Dendritic cell treated with granulocyte-macrophage colony-stimulating factor and Interleukin-4, amounts not matched to agents 40 ng/mL and 50 ng/mL, for 4 days (primary cell): ENCODE measurements around the gene DOCK11.
A peak's percentile ranks its signal among the peaks of the same experiment; 100 is the strongest.

Source experiments
- H3K27ac Mint-ChIP-seq: one replicate; pipeline ENCODE4 v1.8.0; 2022; ENCODE audit warnings: mild to moderate bottlenecking, mixed read lengths
- H3K27me3 Mint-ChIP-seq: one replicate; pipeline ENCODE4 v1.8.0; 2022; ENCODE audit warnings: mild to moderate bottlenecking, mixed read lengths
- H3K36me3 Mint-ChIP-seq: one replicate; pipeline ENCODE4 v1.8.0; 2022; ENCODE audit warnings: low read depth, mixed read lengths
- H3K4me1 Mint-ChIP-seq: one replicate; pipeline ENCODE4 v1.8.0; 2022; ENCODE audit warnings: low read depth, mixed read lengths
- H3K4me3 Mint-ChIP-seq: one replicate; pipeline ENCODE4 v1.8.0; 2022; ENCODE audit warnings: mild to moderate bottlenecking, moderate library complexity, mixed read lengths
- H3K9me3 Mint-ChIP-seq: one replicate; pipeline ENCODE4 v1.8.0; 2022; ENCODE audit warnings: mixed read lengths
- intact Hi-C: fragments of 100-400 bp; cut with micrococcal nuclease; formaldehyde crosslinking; loops from one replicate; pipeline ENCODE4 v1.15.0; 2022

Gene DOCK11

DNA sequence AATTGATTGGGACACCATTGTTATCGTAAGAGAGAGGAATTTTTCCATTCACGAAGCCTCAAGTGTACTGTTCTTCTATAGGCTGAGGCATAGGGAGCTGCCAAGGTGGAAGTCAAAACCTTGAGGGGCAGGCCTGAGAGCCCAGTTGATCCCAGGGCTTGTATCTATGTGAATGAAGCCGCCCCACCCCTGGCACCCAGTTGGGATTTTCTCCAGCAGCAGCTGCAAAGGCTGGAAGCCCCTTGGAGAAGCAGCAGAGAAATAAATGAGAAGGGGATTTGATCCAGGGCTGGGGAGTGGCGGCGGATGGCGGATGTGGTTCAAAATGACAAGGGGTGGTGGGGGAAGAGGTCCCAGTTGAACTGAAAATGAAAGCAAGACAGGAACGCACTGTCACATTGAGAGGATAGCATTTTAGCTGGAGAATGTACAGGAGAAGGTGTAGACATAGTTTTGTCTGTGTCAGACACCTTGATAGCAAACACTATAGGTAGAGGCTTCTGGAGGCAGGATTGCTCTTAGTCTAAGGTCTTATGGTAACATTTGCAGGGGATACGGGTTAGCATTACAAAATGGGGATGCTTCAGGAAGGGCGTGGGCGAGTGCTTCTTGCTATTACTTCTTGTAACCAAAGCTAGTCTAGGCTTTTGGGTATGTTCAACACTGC lies 32.6 kb downstream of the DOCK11 start:
- H3K4me1 Mint-ChIP-seq, result peaks cover 54% of the 10 kb centered on the region
- H3K27ac Mint-ChIP-seq, result peak overlapping the region; percentile 97
- intact Hi-C loops, result no loop called here
- H3K27me3 Mint-ChIP-seq, result no peaks in the 10 kb centered on the region
- H3K9me3 Mint-ChIP-seq, result no peaks in the 10 kb centered on the region
- H3K36me3 Mint-ChIP-seq, result peaks cover 13% of the 10 kb centered on the region
- H3K4me3 Mint-ChIP-seq, result peak overlapping the region; percentile 81

DNA sequence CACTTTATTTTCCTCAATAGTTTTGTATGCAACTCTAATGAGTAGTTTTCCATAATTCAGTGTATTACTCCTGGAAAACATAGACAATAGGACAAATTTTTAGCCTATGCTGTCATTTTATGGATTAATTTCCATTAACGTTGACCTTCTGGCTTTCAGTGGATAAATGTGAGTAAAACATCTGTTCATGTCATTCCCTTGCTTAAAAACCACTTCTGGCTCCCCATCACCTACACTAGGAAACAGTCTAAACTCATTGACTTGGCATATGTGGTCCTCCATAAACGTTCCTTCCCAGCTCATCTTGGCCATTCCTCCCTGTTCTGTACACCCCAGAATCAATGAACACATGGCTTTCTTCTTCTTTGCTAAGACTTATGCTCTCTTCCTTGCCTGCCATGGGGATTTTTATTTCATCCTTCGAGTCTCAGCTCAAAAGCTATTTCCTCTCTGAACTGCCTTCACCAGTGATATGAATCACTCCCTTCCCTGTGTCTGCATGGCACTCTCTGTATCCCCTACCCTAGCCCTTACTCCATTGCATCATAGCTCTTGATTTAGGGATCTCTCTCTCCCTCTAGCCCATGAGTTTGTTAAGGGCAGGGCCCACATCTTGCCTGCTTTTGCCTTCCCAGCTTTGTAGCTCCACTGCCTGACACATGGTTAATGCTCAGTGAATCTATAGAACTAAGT lies 34.8 kb downstream of the DOCK11 start:
- Mint-ChIP-seq H3K4me1 (peaks cover 46% of the 10 kb centered on the region), H3K4me3 (no peak overlapping the region), H3K27ac (peak overlapping the region; percentile 84), H3K36me3 (peaks cover 13% of the 10 kb centered on the region), H3K9me3 (no peaks in the 10 kb centered on the region), H3K27me3 (no peaks in the 10 kb centered on the region)
- intact Hi-C loops, result loop anchor here (2.0 kb wide), 1 partner anchor 20 kb away; no protein-coding TSS in a partner anchor

DNA sequence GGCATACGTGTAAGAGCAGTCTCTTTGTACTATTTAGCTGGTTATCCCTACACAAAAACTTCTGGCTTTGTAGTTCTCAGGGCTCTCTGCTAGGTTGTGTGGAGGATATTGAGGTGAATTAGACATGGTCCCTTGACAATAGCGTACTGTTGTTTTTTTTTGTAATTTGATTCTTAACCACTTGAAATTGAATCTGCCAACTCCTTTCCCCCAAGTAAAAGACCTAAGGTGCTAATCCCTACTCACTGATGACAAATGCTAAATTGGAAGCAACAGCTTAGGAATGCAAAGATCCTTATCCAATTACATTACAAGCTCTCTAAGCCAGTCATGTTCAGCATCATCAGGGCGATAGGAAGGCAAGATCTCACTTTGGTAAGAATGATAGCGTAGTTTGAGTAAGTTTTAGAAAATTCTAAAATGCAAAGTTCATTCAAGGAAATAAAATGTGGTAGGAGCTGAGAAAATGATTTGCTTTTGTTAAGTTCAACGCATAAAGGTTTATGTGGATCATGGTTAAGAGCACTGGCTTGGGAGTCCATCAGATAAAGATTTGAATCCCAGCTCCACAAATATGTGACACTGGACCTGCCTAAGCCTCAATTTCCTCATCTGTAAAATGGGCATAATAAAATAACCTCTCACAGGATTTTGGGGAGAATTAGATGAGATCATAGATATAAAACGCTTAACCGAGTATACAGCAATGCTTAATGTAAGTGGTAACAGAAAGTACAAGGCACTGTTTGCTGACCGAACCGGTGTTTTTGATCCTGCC lies 39.3 kb downstream of the DOCK11 start:
- peak overlapping the region; percentile 45 for H3K27ac Mint-ChIP-seq
- no peak overlapping the region for H3K4me3 Mint-ChIP-seq
- peaks cover 6% of the 10 kb centered on the region for H3K36me3 Mint-ChIP-seq
- no peaks in the 10 kb centered on the region for H3K9me3 Mint-ChIP-seq
- intact Hi-C loops, result loop anchor here (5.0 kb wide), 1 partner anchor 38 kb away; the partner anchor contains the start of gene DOCK11
- H3K4me1 Mint-ChIP-seq, result peaks cover 32% of the 10 kb centered on the region
- H3K27me3 Mint-ChIP-seq, result no peaks in the 10 kb centered on the region

DNA sequence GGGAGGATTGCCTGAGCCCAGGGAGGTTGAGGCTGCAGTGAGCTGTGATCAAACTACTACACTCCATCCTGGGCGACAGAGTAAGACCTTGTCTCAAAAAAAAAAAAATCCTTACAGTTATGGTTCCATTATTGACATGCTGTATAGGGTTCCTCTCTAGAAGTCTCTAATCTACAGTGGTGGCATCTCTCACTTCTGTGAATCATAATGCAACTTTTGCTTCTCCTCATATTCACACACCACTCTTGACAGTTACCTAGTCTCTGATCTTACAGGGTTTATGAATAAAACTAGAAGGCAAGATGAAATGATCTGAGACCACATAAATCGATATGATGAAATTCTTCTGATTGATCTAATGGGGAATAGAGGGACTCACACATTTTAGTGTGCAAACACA lies 40.6 kb downstream of the DOCK11 start:
- Mint-ChIP-seq H3K9me3 (no peaks in the 10 kb centered on the region), H3K36me3 (peaks cover 9% of the 10 kb centered on the region), H3K27ac (peak overlapping the region; percentile 76), H3K27me3 (no peaks in the 10 kb centered on the region), H3K4me3 (peak overlapping the region; percentile 17), H3K4me1 (peaks cover 21% of the 10 kb centered on the region)
- intact Hi-C loops, result loop anchor here (5.0 kb wide), 1 partner anchor 39 kb away; the partner anchor contains the start of gene DOCK11

DNA sequence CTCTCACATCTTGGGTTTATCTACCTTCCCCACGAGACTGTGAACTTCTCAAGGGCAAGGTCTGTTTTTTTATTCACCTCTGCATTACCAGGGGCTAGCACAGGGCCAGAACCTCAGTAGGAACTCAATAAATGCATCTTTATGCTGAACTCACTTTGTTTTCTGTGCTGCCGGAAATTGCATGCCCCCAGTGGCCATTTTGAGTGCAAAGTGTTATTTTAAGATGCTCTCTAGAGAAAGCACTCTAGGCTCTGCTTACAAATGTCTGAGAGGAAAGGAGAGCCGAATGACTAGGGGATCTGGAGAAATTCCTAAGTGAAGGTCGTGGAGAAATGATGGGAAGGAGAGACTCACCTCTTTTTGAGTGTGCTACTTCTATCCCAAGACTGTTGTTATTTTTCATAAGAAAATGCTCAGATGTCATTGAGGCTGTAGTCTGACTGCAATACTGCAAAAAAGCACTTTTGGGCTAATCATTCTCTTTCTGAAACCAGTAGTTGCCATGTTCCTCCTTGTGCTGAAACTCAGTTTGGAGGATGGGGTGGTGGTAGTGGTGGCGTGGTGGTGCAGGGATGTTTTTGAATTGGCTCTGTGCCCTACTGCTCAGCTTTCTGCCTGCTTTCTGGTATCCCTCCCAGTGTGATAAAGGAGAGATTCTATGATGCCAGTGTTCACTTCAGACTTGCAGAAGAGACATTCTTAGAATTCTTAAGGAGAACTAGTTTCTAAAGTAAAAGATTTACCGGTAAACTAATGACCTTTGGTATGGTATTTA lies 41.3 kb downstream of the DOCK11 start:
- intact Hi-C loops, result loop anchor here (5.0 kb wide), 1 partner anchor 40 kb away; the partner anchor contains the start of gene DOCK11
- Mint-ChIP-seq H3K27me3 (no peaks in the 10 kb centered on the region), H3K27ac (peak overlapping the region; percentile 76), H3K4me1 (peaks cover 21% of the 10 kb centered on the region), H3K36me3 (peaks cover 14% of the 10 kb centered on the region), H3K9me3 (no peaks in the 10 kb centered on the region), H3K4me3 (peak overlapping the region; percentile 17)

DNA sequence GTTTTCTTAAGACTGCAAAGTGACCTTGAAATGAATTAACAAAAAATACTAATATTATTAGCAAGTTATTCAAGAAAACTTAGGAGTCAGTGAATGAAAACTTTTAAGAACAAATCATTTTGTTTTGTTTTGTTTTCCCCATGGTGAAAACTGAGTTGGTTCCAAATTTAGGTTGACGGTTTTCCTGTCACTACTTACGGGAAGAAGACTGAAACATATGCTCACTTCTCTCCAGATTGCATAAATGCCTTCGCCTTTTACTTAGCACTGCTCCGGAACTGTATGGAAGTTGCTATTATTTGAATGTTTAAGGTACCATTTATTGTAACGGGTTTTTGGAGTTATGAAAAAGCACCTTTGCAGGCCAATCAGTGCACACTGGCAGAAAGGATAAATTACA lies 42.8 kb downstream of the DOCK11 start:
- peaks cover 10% of the 10 kb centered on the region for H3K36me3 Mint-ChIP-seq
- intact Hi-C loops, result loop anchor here (5.0 kb wide), 1 partner anchor 41 kb away; the partner anchor contains the start of gene DOCK11
- H3K4me1 Mint-ChIP-seq, result peaks cover 16% of the 10 kb centered on the region
- H3K27ac Mint-ChIP-seq, result no peak overlapping the region
- H3K27me3 Mint-ChIP-seq, result no peaks in the 10 kb centered on the region
- no peaks in the 10 kb centered on the region for H3K9me3 Mint-ChIP-seq
- no peak overlapping the region for H3K4me3 Mint-ChIP-seq

DNA sequence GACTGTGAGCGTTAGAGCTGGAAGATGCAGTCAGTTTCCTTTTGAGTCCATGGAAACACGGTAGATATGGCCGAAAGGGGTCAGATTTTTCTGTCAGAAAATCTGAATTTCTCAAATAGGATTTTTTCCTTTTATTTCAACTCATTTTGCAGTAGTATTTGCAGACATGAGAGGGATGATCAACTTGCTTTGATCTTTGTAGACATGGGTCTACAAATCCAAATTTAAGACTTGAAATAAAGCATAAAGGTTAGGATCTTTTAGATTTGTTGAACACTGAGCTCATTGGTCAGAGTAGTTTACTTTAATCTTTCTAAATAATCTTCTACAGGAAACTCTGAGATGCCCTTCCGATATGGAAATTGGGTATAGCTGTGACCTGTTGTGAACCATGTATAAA lies 44.7 kb downstream of the DOCK11 start:
- peaks cover 20% of the 10 kb centered on the region for H3K36me3 Mint-ChIP-seq
- H3K27me3 Mint-ChIP-seq, result no peaks in the 10 kb centered on the region
- H3K27ac Mint-ChIP-seq, result no peak overlapping the region
- H3K4me1 Mint-ChIP-seq, result peaks cover 22% of the 10 kb centered on the region
- no peaks in the 10 kb centered on the region for H3K9me3 Mint-ChIP-seq
- intact Hi-C loops, result no loop called here
- no peak overlapping the region for H3K4me3 Mint-ChIP-seq

DNA sequence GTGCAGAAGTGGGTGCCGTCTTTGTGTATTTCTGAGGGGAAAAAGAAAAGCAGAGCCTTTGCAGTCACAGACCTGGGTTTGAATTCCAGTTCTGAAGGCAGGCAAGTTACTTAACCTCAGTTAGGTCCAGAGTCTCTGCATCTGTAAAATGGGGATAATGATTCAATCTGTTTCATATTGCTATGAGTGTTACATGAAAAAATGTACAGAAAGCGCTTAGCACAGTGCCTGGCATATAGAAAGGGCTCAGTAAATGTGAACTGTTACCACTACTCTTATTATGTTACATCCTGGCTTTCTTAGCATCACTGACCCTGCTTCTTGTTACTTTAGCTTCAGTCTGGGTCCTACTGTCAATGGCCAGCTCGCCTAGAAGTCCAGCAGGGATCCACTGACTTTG lies 45.9 kb downstream of the DOCK11 start:
- Mint-ChIP-seq H3K4me1 (peaks cover 18% of the 10 kb centered on the region), H3K36me3 (peaks cover 31% of the 10 kb centered on the region), H3K4me3 (no peak overlapping the region), H3K9me3 (no peaks in the 10 kb centered on the region), H3K27me3 (no peaks in the 10 kb centered on the region), H3K27ac (no peak overlapping the region)
- intact Hi-C loops, result no loop called here

DNA sequence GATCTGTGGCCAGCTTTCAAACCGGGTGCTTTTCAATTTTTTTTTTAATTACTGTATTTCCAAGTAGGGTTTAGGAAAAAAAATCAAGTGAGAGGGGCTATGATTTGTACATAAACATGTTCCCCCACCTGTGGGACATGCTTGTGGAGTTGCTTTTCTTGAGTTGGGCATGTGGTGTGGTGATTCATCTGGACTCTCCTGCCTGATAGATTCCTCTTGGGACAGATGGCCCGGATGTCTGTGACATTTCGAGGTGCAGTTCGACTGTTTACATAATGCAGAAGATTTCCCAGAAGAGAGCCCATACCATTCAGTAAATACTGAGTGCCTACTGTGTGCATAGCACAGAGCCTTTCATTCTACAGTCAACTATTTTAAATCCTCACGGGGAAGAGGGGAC lies 49.9 kb downstream of the DOCK11 start:
- Mint-ChIP-seq H3K27ac (peak overlapping the region; percentile 56), H3K27me3 (no peaks in the 10 kb centered on the region), H3K9me3 (no peaks in the 10 kb centered on the region), H3K4me1 (peaks cover 10% of the 10 kb centered on the region), H3K4me3 (no peak overlapping the region), H3K36me3 (peaks cover 66% of the 10 kb centered on the region)
- intact Hi-C loops, result no loop called here

DNA sequence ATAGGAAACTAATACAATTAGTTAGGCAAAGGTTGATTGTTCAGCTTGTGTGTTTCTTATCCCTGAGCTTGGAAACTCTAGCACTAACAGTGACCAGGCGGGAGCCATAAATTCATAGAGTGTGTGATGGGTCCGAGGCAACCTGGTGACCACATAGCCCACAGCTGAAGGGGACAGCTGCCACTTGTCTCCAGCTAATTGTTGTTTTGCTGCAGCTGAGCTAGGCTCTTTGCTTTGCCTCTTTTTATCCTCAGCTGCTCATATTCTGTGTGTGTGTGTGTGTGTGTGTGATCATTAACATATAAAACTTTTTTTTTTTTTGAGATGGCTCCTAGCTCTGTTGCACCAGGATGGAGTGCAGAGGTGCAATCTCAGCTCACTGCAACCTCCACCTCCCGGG lies 53.2 kb downstream of the DOCK11 start:
- Mint-ChIP-seq H3K27me3 (no peaks in the 10 kb centered on the region), H3K27ac (no peak overlapping the region), H3K4me1 (peaks cover 12% of the 10 kb centered on the region), H3K36me3 (peaks cover 71% of the 10 kb centered on the region), H3K4me3 (no peak overlapping the region), H3K9me3 (no peaks in the 10 kb centered on the region)
- intact Hi-C loops, result no loop called here

DNA sequence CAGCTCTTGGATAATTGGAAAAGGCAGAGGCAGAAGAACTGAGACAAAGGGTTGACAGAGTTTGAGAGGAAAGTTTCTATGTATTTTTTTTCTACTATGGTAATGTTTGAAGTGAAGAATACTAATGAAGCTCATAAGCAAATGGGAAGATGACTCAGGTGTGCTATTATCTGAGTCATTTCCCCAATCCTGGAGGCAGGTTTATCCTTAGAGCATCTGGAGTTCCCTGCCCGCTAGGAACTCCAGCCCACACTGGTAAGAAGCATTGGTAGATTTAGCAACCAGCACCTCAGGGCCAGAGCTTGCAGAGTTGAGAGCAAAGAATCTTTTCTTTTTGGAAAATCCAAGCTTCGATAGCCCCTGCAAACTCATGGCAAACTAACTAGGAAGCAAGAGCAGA lies 55.2 kb downstream of the DOCK11 start:
- intact Hi-C loops, result loop anchor here (5.0 kb wide), 1 partner anchor 53 kb away; the partner anchor contains the start of gene DOCK11
- H3K27ac Mint-ChIP-seq, result peak overlapping the region; percentile 53
- H3K9me3 Mint-ChIP-seq, result no peaks in the 10 kb centered on the region
- peaks cover 7% of the 10 kb centered on the region for H3K4me1 Mint-ChIP-seq
- no peaks in the 10 kb centered on the region for H3K27me3 Mint-ChIP-seq
- H3K36me3 Mint-ChIP-seq, result peaks cover 80% of the 10 kb centered on the region
- no peak overlapping the region for H3K4me3 Mint-ChIP-seq

DNA sequence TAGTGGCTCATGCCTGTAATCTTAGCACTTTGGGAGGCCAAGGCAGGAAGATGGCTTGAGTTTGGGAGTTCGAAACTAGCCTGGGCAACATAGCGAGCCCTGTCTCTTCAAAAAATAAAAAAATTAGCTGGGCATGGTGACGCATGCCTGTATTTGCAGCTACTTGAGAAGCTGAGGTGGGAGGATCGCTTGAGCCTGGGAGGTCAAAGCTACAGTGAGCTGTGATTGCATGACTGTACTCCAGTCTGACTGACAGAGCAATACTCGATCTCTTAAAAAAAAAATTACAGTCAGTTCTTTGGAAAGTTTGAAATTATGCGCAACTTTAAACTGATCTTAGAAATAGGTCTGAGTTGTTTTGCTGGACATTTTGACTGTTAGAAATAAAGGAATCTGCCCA lies 55.8 kb downstream of the DOCK11 start:
- H3K27me3 Mint-ChIP-seq, result no peaks in the 10 kb centered on the region
- intact Hi-C loops, result loop anchor here (5.0 kb wide), 1 partner anchor 54 kb away; the partner anchor contains the start of gene DOCK11

More for the DNA sequence above, 55.8 kb downstream of the DOCK11 start:
- Mint-ChIP-seq H3K4me3 (no peak overlapping the region), H3K27ac (peak overlapping the region; percentile 76), H3K9me3 (no peaks in the 10 kb centered on the region), H3K36me3 (peaks cover 79% of the 10 kb centered on the region), H3K4me1 (peaks cover 7% of the 10 kb centered on the region)
